RWPE2 (cell line): Measurements from ENCODE around the gene TMTC1.

Experiments used
- ATAC-seq: fragments of 200-7000 bp; cut with Tn5 transposase; 3 replicates; pipeline ENCODE4 v1.9.1; 2021; ENCODE audit warnings: low read depth
- DNase-seq: peaks from one replicate; pipeline ENCODE4 v3.0.0-alpha.2; 2020; ENCODE audit warnings: low spot score
- H3K27ac ChIP-seq: fragments of 450-650 bp; 2 replicates; pipeline ENCODE4 v1.5.1; 2017; ENCODE audit warnings: mild to moderate bottlenecking; ENCODE audit not compliant: poor library complexity, severe bottlenecking
- H3K27me3 ChIP-seq: fragments of 250-450 bp; sonication (Bioruptor Pico); 2 replicates; pipeline ENCODE4 v1.5.1; 2021; ENCODE audit warnings: mild to moderate bottlenecking, moderate library complexity; ENCODE audit not compliant: insufficient read depth, poor library complexity, severe bottlenecking
- H3K36me3 ChIP-seq: fragments of 250-450 bp; sonication (Bioruptor Pico); 2 replicates; pipeline ENCODE4 v1.5.1; 2020; ENCODE audit warnings: low read depth, mild to moderate bottlenecking, moderate library complexity
- H3K4me1 ChIP-seq: fragments of 250-450 bp; sonication (Bioruptor Pico); 2 replicates; pipeline ENCODE4 v1.5.1; 2021; ENCODE audit warnings: mild to moderate bottlenecking, moderate library complexity; ENCODE audit not compliant: insufficient read depth, poor library complexity, severe bottlenecking
- H3K4me3 ChIP-seq: fragments of 250-450 bp; sonication (Bioruptor Pico); 2 replicates; pipeline ENCODE4 v1.5.1; 2021; ENCODE audit warnings: mild to moderate bottlenecking, moderate library complexity; ENCODE audit not compliant: severe bottlenecking
- H3K9me3 ChIP-seq: fragments of 250-450 bp; sonication (Bioruptor Pico); 2 replicates; pipeline ENCODE4 v1.5.1; 2021; ENCODE audit warnings: mild to moderate bottlenecking, moderate library complexity; ENCODE audit not compliant: severe bottlenecking
- TF ChIP-seq, protein P1 (sequence below): fragments of 450-650 bp; IDR thresholded peaks from one replicate; pipeline ENCODE4 v1.5.1; 2017; ENCODE audit warnings: mild to moderate bottlenecking, moderate library complexity; ENCODE audit not compliant: poor library complexity, severe bottlenecking

Gene TMTC1

DNA sequence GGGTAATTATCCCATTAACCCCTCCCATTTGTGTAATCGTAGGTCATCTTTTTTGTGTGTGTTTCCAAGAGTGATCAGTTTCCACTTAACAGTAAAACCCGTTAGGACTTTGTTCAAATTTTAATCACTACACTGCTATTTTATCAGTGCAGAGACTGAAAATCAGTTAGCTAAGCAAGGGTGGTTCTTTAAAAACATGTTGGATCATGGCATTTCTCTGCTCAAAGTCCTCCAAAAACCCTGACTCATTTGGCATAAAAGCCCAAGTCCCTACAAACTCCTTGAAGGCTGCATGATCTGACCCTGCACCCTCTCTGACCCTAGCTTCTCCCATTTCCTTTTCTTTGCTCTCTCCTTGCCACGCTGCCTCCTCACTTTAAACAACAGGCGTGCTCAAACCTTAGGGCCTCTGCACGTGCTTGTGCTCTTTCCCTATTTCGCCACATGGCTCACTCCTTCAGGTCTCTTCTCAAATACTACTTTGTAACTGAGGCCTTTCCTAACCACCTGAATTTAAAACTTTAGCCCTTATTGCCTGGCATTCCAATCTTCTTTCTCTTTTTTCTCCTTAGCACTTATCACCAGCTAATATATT lies 273.1 kb downstream of the TMTC1 start:
- H3K36me3 ChIP-seq = no peaks in the 10 kb centered on the region
- H3K27me3 ChIP-seq = no peaks in the 10 kb centered on the region
- H3K4me1 ChIP-seq = no peaks in the 10 kb centered on the region
- no peak overlapping the region for H3K4me3 ChIP-seq
- DNase-seq (no peak), ATAC-seq (no peak)
- H3K27ac ChIP-seq = no peak overlapping the region
- TF ChIP-seq, protein P1, sequence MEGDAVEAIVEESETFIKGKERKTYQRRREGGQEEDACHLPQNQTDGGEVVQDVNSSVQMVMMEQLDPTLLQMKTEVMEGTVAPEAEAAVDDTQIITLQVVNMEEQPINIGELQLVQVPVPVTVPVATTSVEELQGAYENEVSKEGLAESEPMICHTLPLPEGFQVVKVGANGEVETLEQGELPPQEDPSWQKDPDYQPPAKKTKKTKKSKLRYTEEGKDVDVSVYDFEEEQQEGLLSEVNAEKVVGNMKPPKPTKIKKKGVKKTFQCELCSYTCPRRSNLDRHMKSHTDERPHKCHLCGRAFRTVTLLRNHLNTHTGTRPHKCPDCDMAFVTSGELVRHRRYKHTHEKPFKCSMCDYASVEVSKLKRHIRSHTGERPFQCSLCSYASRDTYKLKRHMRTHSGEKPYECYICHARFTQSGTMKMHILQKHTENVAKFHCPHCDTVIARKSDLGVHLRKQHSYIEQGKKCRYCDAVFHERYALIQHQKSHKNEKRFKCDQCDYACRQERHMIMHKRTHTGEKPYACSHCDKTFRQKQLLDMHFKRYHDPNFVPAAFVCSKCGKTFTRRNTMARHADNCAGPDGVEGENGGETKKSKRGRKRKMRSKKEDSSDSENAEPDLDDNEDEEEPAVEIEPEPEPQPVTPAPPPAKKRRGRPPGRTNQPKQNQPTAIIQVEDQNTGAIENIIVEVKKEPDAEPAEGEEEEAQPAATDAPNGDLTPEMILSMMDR = no peak
- no peaks in the 10 kb centered on the region for H3K9me3 ChIP-seq

DNA sequence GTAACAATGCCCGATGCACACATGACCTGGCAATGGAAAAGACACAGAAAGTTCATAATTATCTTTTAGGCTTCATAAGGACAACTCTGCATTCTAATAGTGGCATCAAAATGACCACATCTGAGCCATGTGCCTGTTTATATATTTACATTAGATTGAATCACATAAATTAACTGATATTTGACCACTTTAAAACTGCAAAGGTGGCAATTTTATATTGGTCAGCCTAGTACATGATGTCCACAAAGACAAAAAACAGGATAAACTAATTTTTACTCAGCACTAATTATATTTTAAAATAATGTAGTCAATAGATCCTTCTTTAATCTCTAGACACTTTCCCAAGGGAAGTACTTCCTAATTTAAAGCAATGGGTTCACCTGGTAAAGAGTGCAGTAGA lies 274.2 kb downstream of the TMTC1 start:
- Histone ChIP-seq H3K9me3 (no peaks in the 10 kb centered on the region), H3K27ac (no peak overlapping the region), H3K4me1 (no peaks in the 10 kb centered on the region), H3K36me3 (no peaks in the 10 kb centered on the region), H3K27me3 (no peaks in the 10 kb centered on the region), H3K4me3 (no peak overlapping the region)
- DNase-seq (no peak), ATAC-seq (no peak)
- TF ChIP-seq, protein P1 = no peak

DNA sequence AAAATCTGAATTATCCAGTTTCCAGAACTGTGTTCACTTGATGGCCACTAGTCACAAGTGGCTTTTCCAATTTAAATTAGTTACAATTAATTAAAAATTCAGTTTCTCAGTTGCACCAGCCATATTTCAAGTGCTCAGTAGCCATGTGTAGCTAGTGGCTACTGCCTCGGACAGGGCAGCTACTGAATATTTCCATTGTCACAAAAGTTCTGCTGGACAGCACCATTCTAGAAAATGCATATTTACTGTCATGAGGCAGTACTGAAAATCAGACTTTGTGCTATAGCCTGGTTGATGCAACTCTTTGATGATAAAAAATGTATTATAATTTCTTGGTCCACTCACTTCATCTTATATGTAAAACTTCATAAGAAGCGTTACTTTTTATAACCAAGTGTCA lies 274.8 kb downstream of the TMTC1 start:
- no peak for DNase-seq
- no peaks in the 10 kb centered on the region for H3K36me3 ChIP-seq
- no peak overlapping the region for H3K4me3 ChIP-seq
- TF ChIP-seq, protein P1 = no peak
- no peaks in the 10 kb centered on the region for H3K27me3 ChIP-seq
- ATAC-seq = no peak
- H3K4me1 ChIP-seq = no peaks in the 10 kb centered on the region
- no peak overlapping the region for H3K27ac ChIP-seq
- H3K9me3 ChIP-seq = no peaks in the 10 kb centered on the region

DNA sequence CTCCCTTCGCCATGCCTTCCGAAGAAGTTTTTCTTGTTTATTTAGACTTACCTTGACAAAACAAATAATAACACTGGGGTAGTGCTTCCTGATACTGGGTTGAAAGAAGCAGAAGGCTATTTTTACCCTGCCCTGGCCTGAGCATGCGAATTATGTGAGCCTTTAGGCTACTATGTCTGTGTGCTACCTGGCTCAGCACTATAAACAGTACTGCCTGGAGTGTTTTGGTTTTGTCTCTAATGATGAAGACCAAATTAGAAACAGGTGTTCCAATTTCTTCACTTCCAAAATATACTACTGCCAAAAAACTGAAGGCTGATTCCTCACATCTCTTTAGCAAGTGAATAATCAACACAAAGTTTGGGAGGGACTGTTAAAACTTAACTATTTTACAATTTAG lies 278.6 kb downstream of the TMTC1 start:
- Histone ChIP-seq H3K27ac (no peak overlapping the region), H3K9me3 (no peaks in the 10 kb centered on the region), H3K27me3 (no peaks in the 10 kb centered on the region), H3K4me1 (no peaks in the 10 kb centered on the region), H3K36me3 (no peaks in the 10 kb centered on the region), H3K4me3 (no peak overlapping the region)
- ATAC-seq (no peak), DNase-seq (no peak)
- TF ChIP-seq, protein P1 = no peak

DNA sequence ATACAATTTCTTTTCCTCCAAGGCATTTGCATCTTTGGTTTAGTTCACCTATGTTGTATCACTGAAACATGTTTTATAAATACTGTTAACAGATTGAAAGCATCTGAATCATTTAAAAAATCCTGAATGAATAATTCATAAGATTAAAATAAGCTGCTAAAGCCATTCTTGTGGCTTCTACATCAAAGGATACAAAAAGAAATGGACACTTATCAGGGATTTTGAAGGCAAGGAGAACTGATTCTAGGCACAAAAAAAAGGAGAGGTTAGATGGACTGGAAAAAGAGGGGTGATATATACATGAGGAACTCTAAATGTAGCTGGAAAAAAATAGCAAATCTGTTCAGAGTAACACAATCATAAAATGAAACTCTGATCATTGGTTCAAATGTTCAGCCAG lies 280.5 kb downstream of the TMTC1 start:
- no peaks in the 10 kb centered on the region for H3K36me3 ChIP-seq
- no peak for ATAC-seq
- no peak for DNase-seq

More for the DNA sequence above, 280.5 kb downstream of the TMTC1 start:
- TF ChIP-seq, protein P1 = no peak
- Histone ChIP-seq H3K9me3 (no peaks in the 10 kb centered on the region), H3K27ac (no peak overlapping the region), H3K4me3 (no peak overlapping the region), H3K4me1 (no peaks in the 10 kb centered on the region), H3K27me3 (no peaks in the 10 kb centered on the region)
